ENCODE measurements around the gene GORASP1. TPM values are rescaled to one million over a fixed set of nuclear protein-coding genes. Genes with fewer than 3 reads are reported as not detected.

Gene GORASP1
- total and polyA plus RNA-seq, 2 of the 13 experiments (the other 11 are each of a cell fraction or from before 2014, with no cell fraction given): 36.4 to 39.8 TPM

GRCh38 chr3:39154280-39155021 is 47.0 kb upstream of the GORASP1 start (continued):
- TF ChIP-seq IKZF4 (CRISPR knock-in tag; IDR thresholded peaks at IDR 0.05; ENCODE audit: borderline replicate concordance, low read depth, not compliant biosample characterization) (peak; percentile 35), ZNF891 (CRISPR knock-in tag; IDR thresholded peaks at IDR 0.05) (no peak), ZNF672 (CRISPR knock-in tag; IDR thresholded peaks at IDR 0.05) (no peak), ZNF503 (CRISPR knock-in tag; IDR thresholded peaks at IDR 0.05) (no peak), ZNF30 (CRISPR knock-in tag; IDR thresholded peaks at IDR 0.05) (no peak), TBX3 (IDR thresholded peaks at IDR 0.05; ENCODE audit: borderline replicate concordance) (no peak), GMEB1 (CRISPR knock-in tag; IDR thresholded peaks at IDR 0.05; ENCODE audit: borderline replicate concordance) (no peak), ZFP37 (CRISPR knock-in tag; IDR thresholded peaks at IDR 0.05; ENCODE audit: borderline replicate concordance) (no peak), ZFYVE20 (CRISPR knock-in tag; IDR thresholded peaks at IDR 0.05; ENCODE audit: borderline replicate concordance, low read depth) (no peak), ZNF430 (CRISPR knock-in tag; IDR thresholded peaks at IDR 0.05) (0 out of 2 replicates have a peak, but pooled peaks have one; percentile 35), TBX2 (CRISPR knock-in tag; IDR thresholded peaks at IDR 0.05; ENCODE audit: borderline replicate concordance) (no peak), ZBTB3 (CRISPR knock-in tag; IDR thresholded peaks at IDR 0.05; ENCODE audit: borderline replicate concordance, low read depth) (no peak), PAF1 (CRISPR knock-in tag; IDR thresholded peaks at IDR 0.05) (no peak), CENPBD1 (CRISPR knock-in tag; IDR thresholded peaks at IDR 0.05; ENCODE audit: borderline replicate concordance, low read depth) (no peak), RFXAP (CRISPR knock-in tag; IDR thresholded peaks at IDR 0.05; ENCODE audit: borderline replicate concordance) (no peak), MBD4 (IDR thresholded peaks at IDR 0.05; ENCODE audit: borderline replicate concordance, low read length) (no peak), PCBP2 (optimal IDR thresholded peaks at IDR 0.05; ENCODE audit: low read depth, low read length, poor library complexity, severe bottlenecking) (no peak), MED8 (CRISPR knock-in tag; IDR thresholded peaks at IDR 0.05; ENCODE audit: insufficient replicate concordance) (no peak), ZNF101 (CRISPR knock-in tag; IDR thresholded peaks at IDR 0.05; ENCODE audit: borderline replicate concordance, low read depth) (no peak), IRF2 (CRISPR knock-in tag; IDR thresholded peaks at IDR 0.05) (0 out of 2 replicates have a peak, but pooled peaks have one; percentile 37)
- TF ChIP-seq, protein P1, sequence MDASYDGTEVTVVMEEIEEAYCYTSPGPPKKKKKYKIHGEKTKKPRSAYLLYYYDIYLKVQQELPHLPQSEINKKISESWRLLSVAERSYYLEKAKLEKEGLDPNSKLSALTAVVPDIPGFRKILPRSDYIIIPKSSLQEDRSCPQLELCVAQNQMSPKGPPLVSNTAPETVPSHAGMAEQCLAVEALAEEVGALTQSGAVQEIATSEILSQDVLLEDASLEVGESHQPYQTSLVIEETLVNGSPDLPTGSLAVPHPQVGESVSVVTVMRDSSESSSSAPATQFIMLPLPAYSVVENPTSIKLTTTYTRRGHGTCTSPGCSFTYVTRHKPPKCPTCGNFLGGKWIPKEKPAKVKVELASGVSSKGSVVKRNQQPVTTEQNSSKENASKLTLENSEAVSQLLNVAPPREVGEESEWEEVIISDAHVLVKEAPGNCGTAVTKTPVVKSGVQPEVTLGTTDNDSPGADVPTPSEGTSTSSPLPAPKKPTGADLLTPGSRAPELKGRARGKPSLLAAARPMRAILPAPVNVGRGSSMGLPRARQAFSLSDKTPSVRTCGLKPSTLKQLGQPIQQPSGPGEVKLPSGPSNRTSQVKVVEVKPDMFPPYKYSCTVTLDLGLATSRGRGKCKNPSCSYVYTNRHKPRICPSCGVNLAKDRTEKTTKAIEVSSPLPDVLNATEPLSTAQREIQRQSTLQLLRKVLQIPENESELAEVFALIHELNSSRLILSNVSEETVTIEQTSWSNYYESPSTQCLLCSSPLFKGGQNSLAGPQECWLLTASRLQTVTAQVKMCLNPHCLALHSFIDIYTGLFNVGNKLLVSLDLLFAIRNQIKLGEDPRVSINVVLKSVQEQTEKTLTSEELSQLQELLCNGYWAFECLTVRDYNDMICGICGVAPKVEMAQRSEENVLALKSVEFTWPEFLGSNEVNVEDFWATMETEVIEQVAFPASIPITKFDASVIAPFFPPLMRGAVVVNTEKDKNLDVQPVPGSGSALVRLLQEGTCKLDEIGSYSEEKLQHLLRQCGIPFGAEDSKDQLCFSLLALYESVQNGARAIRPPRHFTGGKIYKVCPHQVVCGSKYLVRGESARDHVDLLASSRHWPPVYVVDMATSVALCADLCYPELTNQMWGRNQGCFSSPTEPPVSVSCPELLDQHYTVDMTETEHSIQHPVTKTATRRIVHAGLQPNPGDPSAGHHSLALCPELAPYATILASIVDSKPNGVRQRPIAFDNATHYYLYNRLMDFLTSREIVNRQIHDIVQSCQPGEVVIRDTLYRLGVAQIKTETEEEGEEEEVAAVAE (CRISPR knock-in tag; IDR thresholded peaks at IDR 0.05; ENCODE audit: borderline replicate concordance): no peak
